ENCODE results near the gene IQCH.
"Not testable (repeated sequence)": the region's sequence is repeated elsewhere in the genome, so short reads cannot be mapped to it uniquely, and the experiment has no call there.

Gene IQCH

DNA sequence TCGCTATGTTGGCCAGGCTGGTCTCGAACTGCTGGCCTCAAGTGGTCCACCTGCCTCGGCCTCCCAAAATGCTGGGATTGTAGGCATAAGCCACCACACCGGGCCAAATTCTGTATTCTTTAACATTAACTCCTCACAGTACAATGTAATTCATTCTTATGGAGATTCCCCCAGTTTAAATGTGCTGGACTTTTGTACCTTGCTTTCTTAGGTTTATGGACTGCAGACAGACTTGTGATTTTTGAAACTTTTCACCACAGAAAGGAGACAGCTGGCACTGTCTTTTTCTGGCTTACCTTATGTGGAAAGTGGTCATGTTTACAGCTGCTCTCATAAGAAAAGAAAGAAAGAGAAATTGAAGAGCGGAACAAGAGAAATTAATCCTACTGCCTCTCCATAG is 103.8 kb downstream of the IQCH start:
- no peak for DNase-seq (ENCODE audit: low read depth in 2 of 2)

- no peak for DNase-seq (ENCODE audit: low read depth in 2 of 2)
Observed at GRCh38 chr15:67358812-67359211, 104.2 kb downstream of the IQCH start.

DNA sequence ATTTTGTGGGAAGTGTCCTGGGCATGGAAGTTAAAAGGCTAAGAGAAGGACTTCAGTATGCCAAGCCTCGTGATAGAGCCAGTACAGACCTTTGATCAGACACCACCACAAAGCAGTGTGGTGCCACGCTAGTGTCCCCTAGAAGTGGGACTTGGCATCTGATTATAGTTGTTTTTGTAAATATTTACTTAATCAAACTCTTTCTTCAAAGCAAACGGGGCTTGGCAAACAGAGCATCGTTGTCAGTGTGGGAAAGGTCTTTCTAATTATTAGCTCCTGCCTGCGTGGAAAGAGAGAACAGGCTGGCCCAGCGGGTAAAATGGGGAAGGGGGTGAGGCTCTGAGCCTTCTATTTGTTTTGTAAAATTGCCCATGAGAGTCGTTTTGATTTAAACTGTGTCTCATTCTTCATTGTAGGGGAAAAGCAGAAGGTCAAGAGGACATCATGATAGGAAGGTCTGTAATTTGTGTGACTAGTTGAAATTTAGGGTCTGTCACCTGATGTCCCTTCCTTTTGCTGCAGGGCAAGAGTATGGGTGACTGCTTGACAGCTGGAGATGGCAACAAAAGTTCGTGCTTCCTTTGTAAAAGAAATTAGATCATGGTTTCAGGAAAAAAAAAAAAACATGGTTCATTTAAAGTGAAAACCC is 105.0 kb downstream of the IQCH start:
- DNase-seq (ENCODE audit: low read depth in 2 of 2): no peak

GRCh38 chr15:67361100-67361499 is 106.5 kb downstream of the IQCH start:
- DNase-seq (ENCODE audit: low read depth in 2 of 2): no peak

GRCh38 chr15:67363712-67364111 is 109.1 kb downstream of the IQCH start:
- DNase-seq (ENCODE audit: low read depth in 2 of 2): not testable (repeated sequence)

DNA sequence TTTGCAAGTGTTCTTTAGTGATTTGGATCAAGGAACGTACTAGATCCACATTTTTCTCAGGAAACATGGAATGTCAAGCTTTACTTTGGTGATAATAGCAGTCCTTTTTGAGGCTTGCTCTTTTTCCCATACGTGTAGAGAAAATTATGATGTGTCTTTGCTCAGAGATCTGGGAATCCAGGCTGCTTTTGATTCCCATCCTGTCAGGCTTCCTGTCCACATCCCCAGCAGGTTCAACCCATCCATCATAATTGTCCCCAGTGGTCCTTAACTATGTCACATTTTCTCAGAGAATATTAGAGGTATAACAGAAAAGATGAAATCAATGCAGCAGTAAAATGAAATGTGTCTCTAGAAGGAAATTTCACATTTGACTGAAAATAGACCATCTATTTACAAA is 111.4 kb downstream of the IQCH start:
- DNase-seq (ENCODE audit: low read depth in 2 of 2): no peak

GRCh38 chr15:67366904-67367303 is 112.3 kb downstream of the IQCH start:
- no peak for DNase-seq (ENCODE audit: low read depth in 2 of 2)

GRCh38 chr15:67369359-67369998 is 114.9 kb downstream of the IQCH start:
- no peak for DNase-seq (ENCODE audit: low read depth in 2 of 2)

DNA sequence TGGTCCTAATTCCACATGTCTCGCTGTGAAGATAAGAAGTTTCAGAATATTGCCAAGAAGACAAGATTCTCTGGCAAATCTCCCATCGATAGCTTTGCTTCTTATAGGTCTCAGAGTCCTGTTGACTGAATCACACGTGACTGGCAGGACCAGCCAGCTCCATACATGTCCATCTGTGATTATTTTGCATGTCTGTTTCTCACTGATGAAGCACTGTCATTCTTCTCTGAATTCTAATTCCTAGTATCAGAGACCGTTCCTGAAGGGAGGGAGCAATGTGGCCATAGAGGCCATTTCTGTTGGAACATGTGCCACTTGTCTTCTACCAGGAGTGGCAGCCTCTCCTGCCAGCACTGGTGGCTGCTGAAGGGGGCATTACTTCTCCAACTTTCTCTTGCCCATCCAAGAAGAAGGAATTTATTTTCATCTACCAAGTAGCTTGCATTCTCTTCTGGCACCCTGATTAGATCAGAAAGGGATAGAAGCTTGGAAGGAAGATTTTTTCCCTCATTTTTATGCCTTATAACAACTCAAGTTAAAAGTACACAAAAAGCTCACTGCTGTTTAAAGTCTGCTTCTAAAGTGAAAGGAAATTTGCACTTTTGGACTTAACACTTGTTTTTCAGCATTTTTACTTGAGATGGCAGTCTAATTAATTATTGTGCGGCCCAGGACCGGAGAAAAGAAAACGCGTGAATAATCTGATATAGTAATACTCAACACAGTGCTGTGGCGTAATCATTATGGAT is 115.8 kb downstream of the IQCH start:
- DNase-seq (ENCODE audit: low read depth in 2 of 2): no peak

DNA sequence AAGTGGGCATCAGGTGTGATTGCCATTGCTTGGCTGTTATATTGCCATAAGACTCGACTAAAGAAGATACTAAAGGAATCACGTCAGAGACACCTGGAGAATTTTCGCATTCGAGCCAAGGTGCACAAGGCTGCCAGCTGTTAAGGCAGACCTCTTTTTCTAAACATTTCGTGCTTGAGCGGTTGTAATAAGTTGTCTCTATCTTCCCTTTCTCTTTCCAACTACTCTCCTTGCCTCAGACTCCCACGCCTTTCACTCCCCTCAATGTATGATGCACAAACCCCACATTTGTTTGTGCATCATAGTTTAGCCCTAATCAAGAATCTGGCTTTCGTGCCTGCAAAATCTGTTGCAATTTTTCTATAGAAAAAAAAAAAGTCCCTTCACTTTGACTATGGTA is 118.0 kb downstream of the IQCH start:
- no peak for DNase-seq (ENCODE audit: low read depth in 2 of 2)

DNA sequence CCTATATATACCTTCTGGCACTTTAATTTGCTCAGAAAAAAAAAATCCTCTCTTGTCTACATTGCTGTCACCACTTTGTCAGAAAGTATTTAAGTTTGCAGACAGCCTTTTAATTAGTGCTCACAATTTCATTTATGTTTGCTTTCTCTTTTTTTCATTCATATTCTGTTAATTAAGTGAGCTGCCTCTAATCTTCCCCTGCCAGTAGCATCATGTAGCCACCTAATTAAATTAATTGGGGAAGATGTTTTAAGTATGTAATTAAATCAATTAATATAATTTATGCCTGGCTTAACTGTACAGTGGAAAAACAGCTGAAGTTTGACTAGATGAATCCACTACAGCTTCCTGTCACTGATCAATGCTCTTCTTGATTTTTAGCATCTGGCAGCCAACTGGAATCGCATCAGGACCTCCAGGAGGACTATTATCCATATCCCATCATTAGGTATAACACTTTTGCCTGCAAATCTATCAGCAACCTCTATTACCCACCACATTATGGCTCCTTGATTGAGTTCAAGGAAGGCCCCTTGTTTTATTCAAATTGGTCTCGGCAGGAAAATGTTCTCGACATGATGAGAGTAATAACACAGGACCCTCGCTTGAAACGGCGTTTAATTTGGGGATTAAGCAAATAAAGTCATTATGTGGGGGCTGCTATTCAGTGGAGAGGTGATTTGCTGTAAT is 118.5 kb downstream of the IQCH start:
- no peak for DNase-seq (ENCODE audit: low read depth in 2 of 2)

DNA sequence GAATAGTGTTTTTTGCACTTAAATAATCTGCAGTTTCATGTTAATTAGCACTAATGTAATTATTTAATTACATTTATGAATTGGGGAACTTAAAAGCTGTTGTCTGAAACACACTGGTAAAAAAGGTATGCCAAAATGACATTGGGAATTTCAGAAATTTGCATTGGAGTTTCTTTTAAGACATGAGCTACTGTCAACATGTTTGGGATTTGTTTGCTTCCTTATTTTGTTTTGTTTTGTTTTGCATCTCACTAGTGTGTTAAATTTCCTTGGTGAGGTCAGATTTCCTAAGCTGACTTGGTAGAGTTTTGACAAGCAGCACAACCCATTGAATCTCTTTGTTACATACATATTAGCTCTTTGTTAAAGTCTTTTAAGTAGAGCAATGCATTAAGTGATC is 119.4 kb downstream of the IQCH start:
- DNase-seq (ENCODE audit: low read depth in 2 of 2): no peak

DNA sequence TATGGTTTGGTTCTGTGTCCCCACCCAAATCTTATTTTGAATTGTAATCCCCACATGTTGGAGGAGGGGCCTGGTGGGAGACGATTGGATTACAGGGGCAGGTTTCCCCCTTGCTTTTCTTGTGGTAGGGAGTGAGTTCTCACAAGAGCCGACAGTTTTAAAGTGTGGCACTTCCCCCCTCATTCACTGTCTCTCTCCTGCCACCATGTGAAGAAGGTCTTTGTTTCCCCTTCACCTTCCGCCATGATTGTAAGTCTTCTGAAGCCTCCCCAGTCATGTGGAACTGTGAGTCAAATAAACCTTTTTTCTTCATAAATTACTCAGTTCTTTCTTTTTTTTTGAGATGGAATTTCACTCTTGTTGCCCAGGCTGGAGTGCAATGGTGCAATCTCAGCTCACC is 124.9 kb downstream of the IQCH start:
- no peak for DNase-seq (ENCODE audit: low read depth in 2 of 2)

DNA sequence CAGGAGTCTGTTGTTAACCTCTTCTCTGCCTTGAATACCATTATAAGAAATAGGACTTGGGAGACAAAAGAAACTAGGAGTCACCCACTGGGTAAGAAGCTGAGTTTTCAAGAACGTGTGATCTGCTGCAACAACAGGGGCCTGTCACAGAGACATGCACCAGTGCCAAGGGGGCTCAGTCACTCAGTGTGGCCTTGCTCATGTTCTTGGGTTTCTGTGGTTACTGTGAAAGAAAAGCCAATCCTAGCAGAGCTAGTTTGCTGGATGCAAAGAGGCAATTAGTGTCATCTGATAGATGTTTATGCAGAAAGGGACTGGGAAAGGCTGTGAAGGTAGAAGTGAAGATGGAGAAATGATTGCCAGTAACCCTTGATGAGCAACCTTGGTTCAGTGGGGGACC is 126.3 kb downstream of the IQCH start:
- DNase-seq (ENCODE audit: low read depth in 2 of 2): no peak

- no peak for DNase-seq (ENCODE audit: low read depth in 2 of 2)
Observed at GRCh38 chr15:67381416-67382045, 126.9 kb downstream of the IQCH start.

- no peak for DNase-seq (ENCODE audit: low read depth in 2 of 2)
Observed at GRCh38 chr15:67382723-67383122, 128.1 kb downstream of the IQCH start.

DNA sequence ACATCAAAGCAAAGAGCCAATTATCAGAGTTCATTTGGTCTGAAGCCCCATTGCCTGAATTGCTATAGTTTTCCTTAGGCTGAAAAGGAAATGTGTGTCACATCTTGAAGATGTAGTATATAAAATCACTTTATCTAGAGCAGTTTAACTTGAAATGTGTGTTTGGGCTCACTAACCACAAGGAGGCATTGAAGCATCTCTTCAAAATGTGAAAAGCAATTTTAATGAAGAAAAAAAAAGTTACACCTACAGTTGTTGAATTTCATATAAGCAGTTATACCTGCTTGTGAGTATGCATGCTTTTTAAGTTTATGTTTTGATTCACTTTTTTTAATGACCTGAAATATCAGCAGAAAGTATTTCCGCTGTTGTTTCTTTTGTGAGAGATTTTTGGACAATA is 129.3 kb downstream of the IQCH start:
- no peak for DNase-seq (ENCODE audit: low read depth in 2 of 2)

DNA sequence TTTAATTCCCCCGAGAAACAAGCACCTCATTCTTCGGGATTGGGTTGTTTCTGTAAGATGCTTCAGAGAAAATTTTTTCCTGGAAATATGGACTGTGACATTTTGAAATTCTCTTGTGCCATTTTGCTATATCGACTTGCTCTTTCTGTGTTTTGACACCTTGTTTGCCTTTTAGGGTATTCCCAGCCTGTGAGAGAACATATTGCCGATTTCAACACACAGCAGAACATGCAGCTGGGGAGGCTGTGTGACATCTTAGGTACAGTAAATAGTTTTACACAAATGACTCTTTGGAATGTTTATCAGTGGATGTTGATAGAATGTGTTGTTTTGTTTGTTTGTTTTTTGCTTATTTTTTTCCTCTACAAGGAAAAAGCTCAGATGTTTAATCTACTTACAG is 130.2 kb downstream of the IQCH start:
- DNase-seq (ENCODE audit: low read depth in 2 of 2): no peak

DNA sequence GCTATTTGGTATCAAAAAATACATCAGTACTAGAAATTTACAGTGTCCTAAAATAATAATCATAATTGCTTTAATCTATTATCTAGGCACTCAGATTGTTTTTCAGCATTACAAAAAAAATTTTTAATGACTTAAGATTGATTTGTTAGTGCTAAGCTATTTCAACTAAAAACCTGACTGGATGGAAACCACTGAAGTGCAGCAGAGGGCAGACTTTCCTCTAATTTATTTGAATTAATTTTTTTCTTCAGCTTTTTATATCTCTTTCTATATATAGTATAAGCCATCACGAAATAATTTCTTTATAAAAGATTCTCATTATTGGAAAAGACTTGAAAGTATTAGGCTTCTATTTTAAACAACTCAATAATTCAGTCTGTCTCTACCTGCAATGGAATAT is 131.4 kb downstream of the IQCH start:
- no peak for DNase-seq (ENCODE audit: low read depth in 2 of 2)

DNA sequence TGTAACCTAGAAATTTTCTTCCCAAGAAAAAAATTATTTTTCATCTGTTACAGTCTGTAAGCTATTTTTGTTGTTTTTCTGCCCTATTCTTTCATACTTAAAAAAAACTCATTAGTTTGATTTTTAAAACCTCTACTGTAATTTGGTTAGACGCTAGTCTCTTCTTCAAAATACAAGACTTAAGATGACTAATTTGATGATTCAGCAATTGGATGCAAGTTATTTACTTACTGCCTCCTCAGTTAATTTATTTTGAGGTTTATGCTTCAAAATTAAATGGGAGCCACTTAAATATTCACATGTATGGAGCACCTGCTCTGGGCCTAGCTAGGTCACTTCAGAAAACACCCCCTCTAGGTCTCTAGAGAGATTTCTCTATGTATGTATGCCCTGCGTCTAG is 132.4 kb downstream of the IQCH start:
- no peak for DNase-seq (ENCODE audit: low read depth in 2 of 2)

DNA sequence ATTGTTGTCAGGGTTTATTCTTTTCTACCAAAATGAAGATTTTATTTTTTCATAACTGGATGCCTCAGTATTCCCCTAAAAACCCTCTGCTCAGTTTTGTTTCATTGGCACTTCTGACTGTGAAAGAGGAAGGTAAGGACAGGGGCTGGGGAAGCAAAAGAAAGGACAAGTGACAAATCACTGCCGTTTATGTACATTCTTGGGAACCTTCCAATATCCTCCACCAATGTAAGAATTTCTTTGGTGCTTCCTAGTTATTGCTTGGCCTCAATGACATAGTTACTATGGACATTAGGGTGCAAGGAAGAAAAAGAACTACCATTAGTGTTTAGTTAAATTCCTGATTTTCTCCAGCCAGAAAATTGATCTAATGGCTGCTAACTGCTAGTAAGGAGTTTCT is 135.4 kb downstream of the IQCH start:
- DNase-seq (ENCODE audit: low read depth in 2 of 2): no peak
